Measurements from ENCODE around the gene ASAH2B. TPM values are rescaled to one million over a fixed set of nuclear protein-coding genes. Genes with fewer than 3 reads are reported as not detected.
"Not testable (repeated sequence)": the region's sequence is repeated elsewhere in the genome, so short reads cannot be mapped to it uniquely, and the experiment has no call there.

The ASAH2B gene
- total RNA-seq (2014; rRNA removed; shearing (Covaris generic)) = 0.13 TPM in 1 of 2 replicates, not detected in the other
- total RNA-seq (2022) = 0.34 and 0.35 TPM in 2 replicates
- Bru-seq, nascent RNA = percentile 28 among the genes with signal in this experiment
- BruChase-seq, experiment 1, labeled RNA remaining after a 6-hour chase = percentile 23 among the genes with signal in this experiment
- percentile 37 among the genes with signal in this experiment for BruChase-seq, experiment 2, labeled RNA remaining after a 2-hour chase
- long read RNA-seq, full-length matches to known transcripts = 1 of 1 reads
- long read RNA-seq, partial matches to known transcripts = 0 of 1 reads
- long read RNA-seq, other reads (novel, unspliced or antisense) = 0 of 1 reads

DNA sequence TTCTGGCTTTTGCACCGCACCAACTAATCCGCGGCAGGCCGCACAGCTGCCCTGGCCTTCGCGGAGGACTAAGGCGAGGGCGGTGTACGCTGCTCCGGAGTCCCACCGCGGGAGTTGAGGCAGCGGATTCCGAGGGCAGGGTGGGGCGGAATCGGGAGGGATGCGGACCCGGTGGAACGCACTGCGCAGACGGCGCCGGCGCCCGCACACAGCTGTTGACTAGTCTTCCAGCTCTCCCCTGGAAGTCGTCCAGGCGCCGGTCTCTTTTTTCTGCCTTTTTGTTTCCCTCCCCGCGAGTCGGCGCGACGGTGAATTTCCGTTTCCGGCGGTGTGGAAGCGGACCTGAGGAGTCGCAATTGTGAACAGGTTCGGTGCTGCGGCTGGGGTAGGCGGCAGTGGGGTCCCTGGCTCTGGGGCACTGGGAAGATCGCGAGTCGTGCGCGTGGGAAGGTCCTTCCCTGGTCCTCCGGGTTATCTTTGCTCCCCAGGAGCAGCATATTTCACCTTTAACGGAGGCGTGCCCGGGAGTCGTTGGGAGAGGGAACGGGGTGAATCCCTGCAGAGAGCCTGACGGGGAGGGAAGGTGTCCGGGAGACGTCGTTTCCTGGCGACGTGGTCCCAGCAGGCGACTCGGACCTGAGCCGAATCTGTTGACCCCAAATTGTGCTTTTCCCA, at the start of gene ASAH2B:
TSS of gene ASAH2B (plus strand) at position 319 of the 675 bp plus-strand sequence. CDS start 5,195 bp downstream, outside the sequence.
- no peaks in the 10 kb centered on the region for H3K36me3 ChIP-seq (ENCODE audit: insufficient read depth, low read length)
- no peaks in the 10 kb centered on the region for H3K9me3 ChIP-seq (ENCODE audit: low read length)
- H3K4me2 ChIP-seq (ENCODE audit: low read length) = peak within 1 kb of the TSS; percentile 78
- H3K79me2 ChIP-seq (ENCODE audit: insufficient read depth, low read depth, low read length) = no peaks in the 10 kb centered on the region
- ChIA-PET CTCF (ENCODE audit: unreplicated experiment) (no interaction called here), POLR2A (no interaction called here)
- no peak within 1 kb of the TSS for H3K27ac ChIP-seq (ENCODE audit: low read depth, low read length, poor library complexity, severe bottlenecking)
- peak within 1 kb of the TSS; percentile 67 for H3K4me3 ChIP-seq (ENCODE audit: low read depth, low read length, poor library complexity, severe bottlenecking)
- H3K9me2 ChIP-seq (ENCODE audit: insufficient read depth, low read length) = no peaks in the 10 kb centered on the region
- no peaks in the 10 kb centered on the region for H4K20me1 ChIP-seq (ENCODE audit: insufficient read depth, low read length)
- BruUV-seq (replicated peaks) = no TSS peak
- TF ChIP-seq, protein P1, sequence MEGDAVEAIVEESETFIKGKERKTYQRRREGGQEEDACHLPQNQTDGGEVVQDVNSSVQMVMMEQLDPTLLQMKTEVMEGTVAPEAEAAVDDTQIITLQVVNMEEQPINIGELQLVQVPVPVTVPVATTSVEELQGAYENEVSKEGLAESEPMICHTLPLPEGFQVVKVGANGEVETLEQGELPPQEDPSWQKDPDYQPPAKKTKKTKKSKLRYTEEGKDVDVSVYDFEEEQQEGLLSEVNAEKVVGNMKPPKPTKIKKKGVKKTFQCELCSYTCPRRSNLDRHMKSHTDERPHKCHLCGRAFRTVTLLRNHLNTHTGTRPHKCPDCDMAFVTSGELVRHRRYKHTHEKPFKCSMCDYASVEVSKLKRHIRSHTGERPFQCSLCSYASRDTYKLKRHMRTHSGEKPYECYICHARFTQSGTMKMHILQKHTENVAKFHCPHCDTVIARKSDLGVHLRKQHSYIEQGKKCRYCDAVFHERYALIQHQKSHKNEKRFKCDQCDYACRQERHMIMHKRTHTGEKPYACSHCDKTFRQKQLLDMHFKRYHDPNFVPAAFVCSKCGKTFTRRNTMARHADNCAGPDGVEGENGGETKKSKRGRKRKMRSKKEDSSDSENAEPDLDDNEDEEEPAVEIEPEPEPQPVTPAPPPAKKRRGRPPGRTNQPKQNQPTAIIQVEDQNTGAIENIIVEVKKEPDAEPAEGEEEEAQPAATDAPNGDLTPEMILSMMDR (conservative IDR thresholded peaks at IDR 0.05; ENCODE audit: low read length) = no peak
- no peak for TF ChIP-seq EZH2phosphoT487 (IDR thresholded peaks at IDR 0.05; ENCODE audit: borderline replicate concordance, low read depth, low read length)
- peak within 1 kb of the TSS; percentile 87 for H2AFZ ChIP-seq (ENCODE audit: low read length)
- intact Hi-C loops (cut with micrococcal nuclease; ENCODE audit: unreplicated experiment) = no loop called here
- no peaks in the 10 kb centered on the region for H3K4me1 ChIP-seq (ENCODE audit: insufficient read depth, low read length, poor library complexity, severe bottlenecking)
- peak; percentile 43 for DNase-seq (ENCODE audit: low spot score)

DNA sequence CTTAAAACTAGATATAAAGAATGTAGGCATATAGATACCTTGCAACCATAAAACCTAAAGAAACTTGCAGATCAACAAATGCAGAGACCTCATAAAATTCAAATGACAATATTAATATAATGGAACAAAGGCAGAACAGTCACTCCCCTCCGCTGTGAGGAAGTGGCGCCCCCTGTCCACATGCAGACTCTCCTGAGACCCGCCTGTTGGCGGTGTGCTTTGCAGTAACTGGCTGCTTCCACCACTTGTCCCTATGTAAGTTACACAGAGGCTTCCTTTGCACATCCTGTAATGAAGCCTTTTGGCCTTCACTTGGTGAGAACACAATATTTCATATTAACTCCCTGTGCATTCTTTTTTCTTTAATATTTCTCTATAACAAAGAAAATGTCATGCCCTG, 41.9 kb upstream of the ASAH2B start:
- H3K4me2 ChIP-seq (ENCODE audit: low read length); CTCF ChIA-PET (ENCODE audit: unreplicated experiment); H4K20me1 ChIP-seq (ENCODE audit: insufficient read depth, low read length); H3K4me3 ChIP-seq (ENCODE audit: low read depth, low read length, poor library complexity, severe bottlenecking); H3K36me3 ChIP-seq (ENCODE audit: insufficient read depth, low read length); H3K79me2 ChIP-seq (ENCODE audit: insufficient read depth, low read depth, low read length); H3K4me1 ChIP-seq (ENCODE audit: insufficient read depth, low read length, poor library complexity, severe bottlenecking); H3K9me3 ChIP-seq (ENCODE audit: low read length); intact Hi-C loops (cut with micrococcal nuclease; ENCODE audit: unreplicated experiment); H2AFZ ChIP-seq (ENCODE audit: low read length); H3K9me2 ChIP-seq (ENCODE audit: insufficient read depth, low read length); DNase-seq (ENCODE audit: low spot score); POLR2A ChIA-PET; BruUV-seq (replicated peaks); H3K27ac ChIP-seq (ENCODE audit: low read depth, low read length, poor library complexity, severe bottlenecking): not testable (repeated sequence)
- TF ChIP-seq, protein P1 (conservative IDR thresholded peaks at IDR 0.05; ENCODE audit: low read length) = peak; percentile 51

DNA sequence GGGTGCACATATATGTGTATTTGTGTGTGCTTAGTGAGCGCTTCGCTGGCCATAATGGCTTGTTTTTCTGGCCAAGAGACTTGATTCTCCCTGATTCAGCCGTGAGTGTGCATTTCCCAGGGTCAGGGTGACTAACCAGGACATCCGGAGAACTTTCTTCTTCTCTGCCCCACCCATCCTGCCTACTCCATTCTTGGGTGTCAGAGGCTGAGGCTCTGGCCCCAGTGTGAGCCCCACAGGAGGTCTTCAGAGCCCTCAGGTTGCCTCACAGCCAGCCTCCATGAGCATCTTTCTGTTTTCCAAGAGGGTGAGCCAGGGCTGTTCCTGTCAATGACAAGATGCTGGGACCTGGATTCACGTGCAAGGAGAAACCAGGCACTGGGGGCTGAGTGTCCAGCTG, 37.8 kb upstream of the ASAH2B start:
- H3K36me3 ChIP-seq (ENCODE audit: insufficient read depth, low read length); CTCF ChIA-PET (ENCODE audit: unreplicated experiment); intact Hi-C loops (cut with micrococcal nuclease; ENCODE audit: unreplicated experiment); H3K4me1 ChIP-seq (ENCODE audit: insufficient read depth, low read length, poor library complexity, severe bottlenecking); H4K20me1 ChIP-seq (ENCODE audit: insufficient read depth, low read length); H3K4me3 ChIP-seq (ENCODE audit: low read depth, low read length, poor library complexity, severe bottlenecking); H3K9me2 ChIP-seq (ENCODE audit: insufficient read depth, low read length); H3K27ac ChIP-seq (ENCODE audit: low read depth, low read length, poor library complexity, severe bottlenecking); BruUV-seq (replicated peaks); H3K4me2 ChIP-seq (ENCODE audit: low read length); H3K9me3 ChIP-seq (ENCODE audit: low read length); POLR2A ChIA-PET; H2AFZ ChIP-seq (ENCODE audit: low read length); DNase-seq (ENCODE audit: low spot score); H3K79me2 ChIP-seq (ENCODE audit: insufficient read depth, low read depth, low read length): not testable (repeated sequence)

DNA sequence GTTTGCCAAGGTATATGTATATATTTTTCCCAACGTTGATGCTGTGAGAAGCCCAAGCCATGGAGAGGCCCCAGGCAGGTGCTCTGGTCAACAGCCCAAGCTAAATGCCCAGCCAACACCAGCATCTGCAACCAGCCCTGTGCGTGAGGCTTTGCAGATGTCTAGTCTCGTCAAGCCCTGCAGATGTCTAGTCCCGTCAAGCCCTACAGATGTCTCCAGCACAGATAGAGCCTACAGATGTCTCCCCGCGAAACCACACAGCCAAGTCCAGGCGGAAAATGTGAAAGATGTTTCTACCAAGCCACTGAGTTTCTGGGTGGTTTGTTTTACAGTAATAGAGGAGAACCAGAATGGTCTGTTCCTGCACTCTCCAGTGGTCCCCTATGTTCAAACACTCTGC, 36.7 kb upstream of the ASAH2B start:
- H3K79me2 ChIP-seq (ENCODE audit: insufficient read depth, low read depth, low read length); H3K4me3 ChIP-seq (ENCODE audit: low read depth, low read length, poor library complexity, severe bottlenecking); BruUV-seq (replicated peaks); H3K36me3 ChIP-seq (ENCODE audit: insufficient read depth, low read length); H4K20me1 ChIP-seq (ENCODE audit: insufficient read depth, low read length); H3K9me2 ChIP-seq (ENCODE audit: insufficient read depth, low read length); H3K4me2 ChIP-seq (ENCODE audit: low read length); DNase-seq (ENCODE audit: low spot score); H2AFZ ChIP-seq (ENCODE audit: low read length); intact Hi-C loops (cut with micrococcal nuclease; ENCODE audit: unreplicated experiment); CTCF ChIA-PET (ENCODE audit: unreplicated experiment); H3K27ac ChIP-seq (ENCODE audit: low read depth, low read length, poor library complexity, severe bottlenecking); H3K9me3 ChIP-seq (ENCODE audit: low read length); H3K4me1 ChIP-seq (ENCODE audit: insufficient read depth, low read length, poor library complexity, severe bottlenecking); POLR2A ChIA-PET: not testable (repeated sequence)

DNA sequence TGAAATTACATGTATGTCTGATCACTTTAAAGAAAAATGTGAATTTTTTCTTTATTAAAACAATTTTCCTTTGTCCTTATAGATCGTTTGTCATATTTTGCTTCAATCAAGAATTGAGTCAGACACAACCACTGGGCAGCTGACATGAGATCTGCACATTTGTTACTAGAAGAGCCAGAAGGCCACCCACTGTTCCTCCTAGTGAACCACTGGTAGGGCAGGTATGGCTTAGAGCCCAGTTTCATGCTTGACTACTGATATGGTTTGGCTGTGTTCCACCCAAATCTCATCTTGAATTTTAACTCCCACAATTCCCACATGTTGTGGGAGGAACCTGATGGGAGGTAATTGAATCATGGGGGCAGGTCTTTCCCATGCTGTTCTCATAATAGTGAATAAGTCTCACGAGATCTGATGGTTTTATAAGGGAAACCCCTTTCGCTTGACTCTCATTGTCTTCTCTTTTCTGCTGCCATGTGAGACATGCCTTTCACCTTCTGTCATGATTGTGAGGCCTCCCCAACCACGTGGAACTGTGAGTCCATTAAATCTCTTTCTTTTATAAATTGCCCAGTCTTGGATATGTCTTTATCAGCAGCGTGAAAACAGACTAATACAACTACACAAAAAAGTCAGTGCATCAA, 35.2 kb upstream of the ASAH2B start:
- H3K4me2 ChIP-seq (ENCODE audit: low read length); H3K9me3 ChIP-seq (ENCODE audit: low read length); H4K20me1 ChIP-seq (ENCODE audit: insufficient read depth, low read length); H3K27ac ChIP-seq (ENCODE audit: low read depth, low read length, poor library complexity, severe bottlenecking); H3K36me3 ChIP-seq (ENCODE audit: insufficient read depth, low read length); H2AFZ ChIP-seq (ENCODE audit: low read length); POLR2A ChIA-PET; intact Hi-C loops (cut with micrococcal nuclease; ENCODE audit: unreplicated experiment); BruUV-seq (replicated peaks); H3K4me3 ChIP-seq (ENCODE audit: low read depth, low read length, poor library complexity, severe bottlenecking); CTCF ChIA-PET (ENCODE audit: unreplicated experiment); DNase-seq (ENCODE audit: low spot score); H3K79me2 ChIP-seq (ENCODE audit: insufficient read depth, low read depth, low read length); H3K4me1 ChIP-seq (ENCODE audit: insufficient read depth, low read length, poor library complexity, severe bottlenecking); H3K9me2 ChIP-seq (ENCODE audit: insufficient read depth, low read length): not testable (repeated sequence)
